HG02759 (cell line): ENCODE results near the gene ANKRD44.

Experiments used
- ATAC-seq: cut with Tn5 transposase; IDR thresholded peaks from one replicate; pipeline ENCODE4 v1.9.1; 2021; ENCODE audit warnings: mild to moderate bottlenecking, moderate library complexity; ENCODE audit not compliant: unreplicated experiment

ANKRD44 gene

DNA sequence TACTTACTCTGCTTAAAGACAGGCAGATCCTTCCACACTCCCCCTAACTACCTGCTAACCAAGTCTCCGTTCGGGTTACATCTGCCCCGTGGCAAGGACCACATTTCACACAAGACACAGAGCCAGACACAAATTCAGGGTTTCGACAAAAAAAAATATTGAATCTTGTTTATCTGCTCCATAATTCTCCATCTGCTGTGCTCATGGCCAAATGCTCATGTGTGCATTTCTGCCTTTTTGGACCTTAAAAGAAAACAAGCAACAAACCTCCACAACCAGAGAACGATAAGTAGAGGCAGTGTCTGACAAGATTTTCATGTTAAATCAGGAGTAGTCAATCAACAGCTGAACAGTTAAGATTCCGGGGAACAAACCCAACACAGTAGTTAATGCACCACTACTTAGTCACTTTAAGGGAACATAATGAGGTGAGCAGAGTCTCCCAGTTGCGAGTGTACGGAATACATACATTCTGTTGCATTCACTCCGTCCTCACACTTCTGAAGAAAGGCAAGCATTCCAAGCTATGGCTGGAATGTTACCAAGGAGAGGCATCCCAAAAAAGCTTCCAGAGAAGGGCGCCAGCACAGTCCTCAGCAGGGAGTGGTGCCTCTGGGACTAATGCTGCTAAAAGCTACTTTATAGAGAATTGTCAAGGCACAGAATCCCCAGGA, 121.0 kb downstream of the ANKRD44 start:
- ATAC-seq, result no peak

DNA sequence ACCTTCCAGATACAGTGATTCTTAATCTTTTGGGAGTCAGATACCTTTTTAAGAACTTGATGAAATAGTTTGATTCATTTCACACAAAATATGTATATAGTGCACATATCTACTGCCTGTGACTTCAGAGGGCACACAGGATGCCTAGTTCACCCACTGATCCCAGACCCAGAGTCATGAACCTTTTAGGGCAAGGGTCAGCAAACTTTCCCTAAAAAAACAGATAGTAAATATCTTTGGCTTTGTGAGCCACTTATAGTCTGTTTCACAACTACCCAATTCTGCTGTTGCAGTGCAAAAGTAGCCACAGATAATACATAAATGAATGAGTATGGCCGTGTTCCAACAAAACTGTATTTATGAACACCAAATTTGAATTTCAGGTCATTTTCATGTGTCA, 124.9 kb downstream of the ANKRD44 start:
- ATAC-seq, result no peak

DNA sequence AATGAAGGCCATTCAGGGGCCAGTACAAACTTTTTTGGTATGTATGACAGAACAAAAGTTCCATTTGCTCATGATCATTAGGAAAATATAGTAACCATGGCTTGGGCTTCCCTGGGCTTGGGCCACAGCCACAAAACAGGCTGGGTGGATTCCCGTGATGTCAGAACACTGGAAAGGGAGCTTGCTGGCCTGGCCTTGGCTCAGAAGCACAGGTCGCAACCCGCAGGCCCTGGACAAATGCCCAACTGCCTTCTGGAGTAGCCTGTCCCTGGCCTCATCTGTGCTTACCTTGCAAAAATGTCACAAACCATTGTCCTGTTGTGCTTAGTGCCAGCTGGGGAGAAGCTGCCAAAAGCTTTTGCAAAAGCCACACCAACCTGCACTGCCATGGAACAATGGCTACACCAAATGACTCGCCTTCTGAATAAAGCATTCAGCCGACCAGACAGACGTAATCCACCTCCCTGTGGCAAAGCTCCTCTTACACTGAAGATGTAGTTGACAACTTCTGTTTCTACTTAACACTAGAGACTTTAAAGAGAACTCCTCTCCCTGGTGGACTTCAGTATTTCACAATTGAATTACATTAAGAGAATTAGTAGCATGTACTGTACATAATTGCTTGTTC, 125.5 kb downstream of the ANKRD44 start:
- no peak for ATAC-seq

DNA sequence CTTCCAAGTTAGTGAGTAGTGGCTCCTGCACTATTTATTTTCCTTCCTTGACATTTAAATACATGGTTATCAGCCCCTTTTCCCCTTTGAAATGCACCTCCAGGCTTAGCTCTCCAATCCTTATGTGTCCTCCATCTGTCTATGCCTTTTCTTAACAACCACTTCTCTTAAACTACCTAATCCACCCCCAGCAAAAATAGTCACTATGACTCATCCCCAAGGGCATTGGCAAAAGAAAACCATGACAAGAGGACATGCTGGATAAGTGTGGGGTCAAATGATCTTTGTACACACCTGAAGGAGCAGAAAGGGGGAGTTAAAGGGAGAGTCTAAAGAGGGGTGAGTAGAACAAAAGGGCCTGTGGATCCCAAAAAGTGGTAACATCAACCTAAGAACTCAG, 127.2 kb downstream of the ANKRD44 start:
- no peak for ATAC-seq

DNA sequence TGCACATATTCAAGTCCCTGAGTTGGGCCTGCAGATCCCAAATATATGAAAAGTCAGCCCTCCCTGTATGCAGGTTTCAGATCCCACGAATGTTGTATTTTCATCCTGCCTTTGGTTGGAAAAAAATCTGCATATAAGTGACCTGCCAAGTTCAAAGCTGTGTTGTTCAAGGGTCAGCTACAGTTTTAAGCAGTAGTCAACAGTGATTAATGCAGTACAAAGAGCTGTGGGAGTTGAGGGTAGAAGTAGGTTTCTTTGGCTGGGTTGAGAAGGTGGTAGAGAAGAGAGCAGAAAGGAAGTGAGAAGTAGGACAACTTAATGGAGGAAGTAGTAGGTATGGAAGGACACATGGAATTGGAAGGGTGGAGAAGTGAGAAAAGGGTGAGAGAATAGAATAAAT, 127.9 kb downstream of the ANKRD44 start:
- no peak for ATAC-seq

DNA sequence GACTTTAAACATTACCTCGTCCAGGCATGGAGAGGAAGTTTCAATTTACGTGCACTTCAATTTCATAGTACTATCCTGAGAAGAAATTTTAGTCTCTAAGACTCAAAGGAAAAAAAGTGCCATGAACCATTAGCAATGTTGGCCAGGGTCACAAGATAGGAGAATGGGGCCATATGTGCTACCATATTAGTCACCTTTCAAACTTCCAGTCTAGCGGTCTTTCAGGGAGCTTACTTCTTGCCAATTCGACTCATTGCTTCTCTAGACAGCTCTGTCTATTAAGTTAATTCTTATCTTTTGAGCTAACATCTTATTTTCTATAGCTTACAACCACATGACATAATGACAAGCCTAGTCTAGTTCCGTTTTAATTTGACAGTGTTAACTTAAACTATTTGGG, 129.1 kb downstream of the ANKRD44 start:
- no peak for ATAC-seq

DNA sequence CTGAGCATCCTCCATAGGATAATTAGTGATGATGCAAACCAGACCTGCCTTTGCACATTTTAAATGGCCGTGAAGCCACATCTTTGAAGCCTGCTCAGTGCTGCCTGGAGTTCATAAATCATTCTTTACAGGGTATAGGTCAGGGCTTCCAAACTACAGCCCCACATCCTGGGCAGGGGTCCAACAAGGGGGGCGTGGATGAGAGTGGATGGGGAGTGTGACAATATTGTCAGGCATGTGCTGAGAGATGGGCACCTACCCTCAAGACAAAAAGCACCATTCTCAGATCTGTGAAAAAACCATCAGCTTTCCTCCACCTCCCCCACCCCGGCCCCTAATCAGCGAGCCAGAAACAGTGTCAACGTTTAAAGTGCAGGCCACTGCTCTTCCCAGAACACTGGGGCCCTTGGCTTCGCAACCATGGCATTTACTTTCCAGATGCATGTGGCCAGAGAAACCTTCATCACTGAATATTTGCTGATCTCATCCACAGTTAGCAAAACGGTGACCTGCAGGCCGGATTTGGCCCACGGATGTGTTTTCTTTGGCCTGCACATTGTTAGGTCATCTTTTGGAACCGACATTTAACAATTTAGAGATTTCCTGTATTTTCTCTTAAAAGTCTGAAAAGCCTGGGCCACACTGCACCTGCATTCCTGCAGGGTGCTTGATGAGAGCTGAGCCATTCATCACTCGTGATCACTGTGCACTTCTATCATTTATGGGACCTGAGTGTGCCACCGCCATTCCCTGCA, 130.7 kb downstream of the ANKRD44 start:
- no peak for ATAC-seq

DNA sequence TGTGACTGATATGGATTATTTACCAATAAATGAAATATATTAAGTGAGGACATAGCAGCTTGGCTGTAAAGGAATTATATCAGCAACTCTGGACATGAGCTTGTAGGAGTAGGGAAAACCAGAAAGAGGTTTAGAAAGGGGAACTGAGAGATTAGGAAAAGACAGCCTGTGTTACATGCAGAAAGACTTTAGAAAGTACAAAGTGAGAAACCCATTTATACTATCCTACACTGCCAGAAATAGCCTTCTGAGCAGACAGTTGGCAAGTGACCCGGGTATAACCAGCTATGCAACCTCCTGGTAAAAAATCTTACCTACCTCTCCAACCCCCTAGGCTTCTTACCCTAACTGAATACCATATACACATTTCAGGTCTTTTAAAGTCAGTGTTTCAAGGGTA, 134.1 kb downstream of the ANKRD44 start:
- ATAC-seq, result no peak

DNA sequence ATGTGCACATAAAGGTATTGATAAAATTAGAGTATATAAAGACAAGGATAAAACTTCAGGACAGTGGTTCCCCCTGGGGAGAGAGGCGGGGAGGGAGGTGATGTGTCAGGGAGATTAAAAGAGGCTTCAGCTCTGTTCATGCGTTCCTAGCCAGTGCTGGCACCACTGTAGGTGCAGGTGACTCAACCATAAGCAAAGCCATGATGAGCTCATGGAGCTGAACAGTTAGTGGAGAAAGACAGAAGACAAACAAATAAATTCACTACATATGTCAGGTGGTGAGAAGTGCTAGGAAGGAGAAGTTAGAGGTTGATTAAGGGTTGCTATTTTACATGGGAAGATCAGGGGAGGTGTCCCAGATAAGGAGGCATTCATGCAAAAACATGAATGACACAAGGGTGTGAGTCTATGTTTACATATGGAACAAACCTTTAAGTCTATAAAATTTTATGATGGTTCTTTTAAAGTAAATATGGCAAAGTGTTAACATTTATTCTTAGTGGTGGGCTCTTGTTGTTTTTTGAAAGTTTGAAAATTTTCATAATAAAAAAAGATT, 136.0 kb downstream of the ANKRD44 start:
- ATAC-seq, result no peak

DNA sequence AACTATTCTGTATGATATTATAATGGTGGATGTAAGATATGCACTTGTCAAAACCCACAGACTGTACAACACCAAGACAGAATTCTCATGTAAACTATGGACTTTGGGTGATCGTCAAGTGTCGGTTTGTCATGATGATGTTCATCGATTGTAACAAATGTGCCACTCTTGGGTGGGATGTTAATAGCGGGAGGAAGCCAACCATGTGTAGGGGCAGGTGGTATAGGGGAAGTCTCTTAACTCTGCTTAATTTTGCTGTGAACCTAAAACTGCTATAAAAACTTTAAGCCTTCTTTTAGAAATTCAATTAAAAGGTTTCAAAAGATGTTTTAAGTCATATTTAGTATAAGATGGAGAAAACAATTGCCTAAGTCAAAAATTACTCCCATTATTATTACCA, 139.0 kb downstream of the ANKRD44 start:
- no peak for ATAC-seq

DNA sequence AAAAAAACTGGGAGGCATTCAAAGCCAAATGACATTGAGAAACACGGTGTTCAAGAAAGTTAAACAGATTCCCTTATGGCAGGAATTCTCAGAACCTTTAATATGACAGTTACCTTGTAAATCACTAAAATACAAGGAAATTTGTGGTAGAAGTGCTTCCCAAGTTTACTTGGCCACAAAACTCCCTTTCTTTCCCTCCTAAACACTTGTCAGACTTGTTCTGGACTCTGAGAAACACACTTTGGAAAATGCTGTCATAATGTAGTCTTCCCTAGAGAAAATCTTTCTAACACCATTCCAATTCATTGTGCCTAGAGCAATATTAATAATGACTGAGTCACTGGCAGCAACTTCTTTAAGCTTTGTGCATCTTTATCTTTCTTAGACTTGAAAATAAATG, 140.4 kb downstream of the ANKRD44 start:
- no peak for ATAC-seq

DNA sequence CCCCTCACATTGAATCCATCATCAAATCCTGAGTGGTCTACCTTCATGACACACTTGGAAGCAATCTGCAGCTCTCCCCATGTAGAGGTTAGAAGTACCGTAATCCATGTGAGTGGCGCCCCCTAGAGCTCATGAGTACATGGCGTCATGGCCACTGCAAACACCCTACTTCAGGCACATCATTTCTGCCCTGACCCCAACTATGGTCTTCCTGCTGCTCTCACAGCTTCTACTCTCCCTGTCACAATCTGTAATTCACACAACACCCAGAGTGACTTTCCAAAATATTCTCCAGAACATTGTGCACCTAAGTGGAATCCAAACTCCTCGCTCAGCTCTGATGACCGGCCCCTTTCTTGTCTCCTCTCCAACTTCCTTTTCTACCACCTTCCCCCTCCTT, 141.9 kb downstream of the ANKRD44 start:
- ATAC-seq, result peak; percentile 90

DNA sequence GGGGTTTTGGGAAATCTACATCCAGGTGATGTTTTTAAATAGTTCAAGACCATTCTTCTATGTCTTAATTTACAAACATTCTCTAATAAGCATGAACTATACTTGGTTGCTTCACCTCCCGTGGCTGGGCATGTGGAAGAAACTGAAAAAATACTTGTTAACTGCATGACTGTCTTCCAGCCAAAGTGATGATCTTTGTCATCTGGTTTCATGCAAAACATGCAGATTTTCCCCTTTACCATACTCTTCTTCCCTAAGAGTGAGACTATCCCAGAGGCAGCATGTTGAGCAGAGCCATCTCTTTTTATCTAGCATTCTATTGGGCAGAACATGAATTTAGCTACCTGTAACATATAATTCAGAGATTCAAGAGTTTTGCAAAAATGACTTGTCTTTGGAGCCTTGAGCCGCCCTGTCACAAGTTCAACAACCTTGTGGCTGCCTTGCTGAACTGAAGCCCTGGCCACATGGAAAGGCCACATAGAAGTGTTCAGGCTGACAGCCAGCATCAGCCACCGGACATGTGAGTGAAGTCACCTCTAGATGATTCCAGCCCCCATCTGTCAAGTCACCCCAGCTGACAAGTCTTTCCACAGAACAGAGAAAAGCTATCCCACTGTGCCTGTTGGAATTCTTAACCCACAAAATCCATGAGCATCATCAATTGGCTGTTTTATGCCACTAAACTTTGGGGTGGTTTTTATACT, 142.8 kb downstream of the ANKRD44 start:
- no peak for ATAC-seq

DNA sequence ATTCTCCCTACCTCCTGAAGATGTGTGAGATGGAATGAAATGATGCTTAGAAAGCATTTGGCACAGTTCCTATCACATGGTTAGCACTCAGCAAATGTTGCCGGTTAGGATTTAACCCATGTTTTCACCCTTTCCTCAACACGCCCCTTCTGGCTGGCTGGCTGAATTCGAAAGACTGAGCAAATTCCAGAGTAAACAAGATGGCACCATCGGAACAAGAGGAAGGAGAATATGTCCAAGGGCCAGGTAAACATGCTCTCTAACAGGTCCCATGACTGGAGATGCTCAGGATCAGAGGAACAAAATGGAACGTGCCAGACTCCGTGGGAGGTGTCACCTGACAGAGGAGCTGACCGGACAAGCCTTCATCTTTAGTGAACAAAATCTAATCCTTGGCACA, 145.6 kb downstream of the ANKRD44 start:
- ATAC-seq, result no peak

DNA sequence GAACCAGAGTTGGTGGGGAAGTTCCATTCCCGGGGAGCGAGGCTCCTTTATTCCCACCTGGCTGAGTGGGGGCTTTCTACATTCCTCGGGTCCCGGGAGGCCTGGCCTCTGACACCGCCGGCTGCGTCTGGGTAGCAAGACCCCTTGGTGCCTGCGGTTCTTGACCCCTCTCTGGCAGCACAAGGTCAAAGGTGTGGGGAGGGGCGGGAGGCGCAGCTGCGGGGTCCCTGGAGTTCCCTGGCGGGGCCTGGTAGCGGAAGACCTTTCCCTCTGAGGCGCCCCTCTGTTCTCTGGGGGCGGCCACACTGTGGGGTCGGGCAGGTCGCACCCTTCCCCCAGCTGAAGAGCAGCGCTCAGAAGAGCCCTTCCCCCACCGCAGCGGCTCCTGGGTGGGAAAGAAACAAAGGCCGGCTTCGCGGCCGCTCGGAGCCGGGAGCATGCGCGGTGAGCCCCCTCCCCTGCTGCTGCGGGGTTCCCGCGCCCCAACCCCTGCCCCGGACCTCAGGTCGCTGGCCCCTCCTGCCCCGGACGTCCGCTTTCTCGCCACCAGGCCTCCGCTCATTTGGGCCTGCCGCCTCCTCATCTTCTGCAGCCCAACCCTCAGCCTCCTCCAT, 146.3 kb downstream of the ANKRD44 start:
- no peak for ATAC-seq

DNA sequence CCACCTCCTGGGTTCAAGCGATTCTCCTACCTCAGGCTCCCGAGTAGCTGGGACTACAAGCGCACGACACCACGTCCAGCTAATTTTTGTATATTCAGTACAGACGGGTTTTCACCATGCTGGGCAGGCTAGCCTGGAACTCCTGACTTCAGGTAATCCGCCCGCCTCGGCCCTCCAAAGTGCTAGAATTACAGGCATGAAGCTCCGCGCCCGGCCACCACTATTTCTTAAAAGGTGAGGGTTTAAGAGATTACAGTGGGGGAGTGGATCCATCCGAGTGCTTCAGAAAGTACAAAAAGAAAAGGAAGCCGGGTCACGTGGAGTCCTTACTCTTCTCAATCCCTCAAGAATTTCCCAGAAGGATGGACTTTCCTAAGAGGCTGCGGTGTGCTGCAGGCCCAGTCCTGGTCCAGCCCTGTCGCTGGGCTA, 146.9 kb downstream of the ANKRD44 start:
- ATAC-seq, result no peak

DNA sequence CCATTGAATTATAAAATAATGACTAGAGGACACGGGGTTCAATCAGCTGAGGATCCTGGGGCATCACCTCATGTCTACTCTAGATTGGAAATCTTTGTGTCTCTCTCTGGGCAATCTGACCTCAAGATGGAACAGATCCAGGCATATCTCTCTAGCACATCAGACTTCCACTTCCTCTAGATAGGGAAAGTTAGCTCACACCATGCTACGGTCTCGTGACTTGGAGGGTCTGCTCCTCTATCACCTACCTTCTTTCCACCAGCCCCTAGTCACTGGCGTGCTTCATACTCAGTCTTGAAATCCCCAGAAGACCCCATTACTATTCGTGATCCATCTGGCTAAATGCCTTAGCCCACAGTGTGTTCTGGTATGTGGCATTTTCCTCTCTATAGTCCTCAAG, 148.8 kb downstream of the ANKRD44 start:
- ATAC-seq, result no peak

DNA sequence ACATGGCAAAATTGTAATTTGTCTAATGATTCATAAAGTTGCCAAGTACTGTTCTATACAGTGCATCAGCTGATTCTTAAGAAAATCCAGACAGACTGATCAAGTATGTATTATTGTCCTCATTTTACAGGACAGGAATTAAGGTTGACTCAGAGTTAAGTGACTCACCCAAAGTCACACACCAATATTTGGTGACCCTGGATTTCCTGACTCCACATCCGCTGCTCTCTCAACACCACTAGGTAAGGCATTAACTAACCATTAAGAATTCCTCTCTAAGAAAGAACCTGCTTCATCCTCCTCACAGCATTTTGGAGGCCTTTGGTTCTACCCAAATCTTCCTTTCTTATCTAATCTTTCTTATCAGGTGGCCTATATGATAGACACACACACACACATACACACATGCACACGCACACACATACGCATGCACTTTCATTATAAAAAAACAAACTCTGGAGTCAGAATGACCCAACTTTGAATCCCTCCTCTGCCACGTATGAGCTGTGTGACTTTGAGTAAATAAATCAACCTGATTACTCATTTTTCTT, 150.8 kb downstream of the ANKRD44 start:
- ATAC-seq, result peak; percentile 61

DNA sequence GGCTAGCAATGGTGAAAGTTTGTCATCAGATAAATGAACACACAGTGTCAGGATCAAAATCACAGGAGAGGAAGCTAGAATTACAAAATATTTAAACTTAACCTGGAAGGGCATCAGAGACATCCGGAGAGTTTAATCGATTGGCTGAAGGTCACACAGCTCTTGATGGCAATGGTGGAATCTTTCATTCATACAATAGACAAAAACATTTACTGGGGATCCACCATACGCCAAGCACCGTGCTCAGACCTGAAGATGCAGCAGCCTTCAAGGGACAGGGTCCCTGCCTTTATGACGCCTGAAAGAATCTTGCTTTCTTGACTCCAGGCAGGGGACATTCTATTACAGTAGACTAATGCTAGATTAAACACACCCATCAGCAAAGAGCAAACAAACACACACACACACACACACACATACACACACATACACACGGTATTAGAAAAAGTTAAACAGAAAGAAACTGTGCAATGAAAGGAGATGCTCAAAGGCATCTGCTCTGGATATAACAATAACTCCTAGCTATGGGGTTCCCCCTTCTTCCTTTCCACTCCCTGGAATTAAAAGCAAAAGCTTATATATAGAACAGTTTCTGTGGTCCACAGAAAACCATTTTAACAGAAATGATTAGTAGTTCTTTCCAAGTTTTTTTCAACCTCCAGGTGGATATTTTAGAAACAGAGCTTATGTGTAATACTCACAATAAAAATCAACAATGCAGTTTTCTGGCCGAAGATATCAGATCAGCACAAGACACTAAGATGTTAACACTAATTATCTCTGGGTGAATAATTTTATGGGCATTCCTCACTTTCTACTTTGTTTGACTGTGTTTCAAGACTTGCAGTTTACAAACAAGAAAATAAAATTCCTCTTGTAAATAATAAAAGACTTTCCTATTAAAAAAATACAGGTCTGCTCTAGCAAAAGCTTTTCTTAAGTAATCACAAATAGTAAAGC, 151.7 kb downstream of the ANKRD44 start:
- no peak for ATAC-seq
